ENCODE measurements around the gene EHBP1L1. TPM values are rescaled to one million over a fixed set of nuclear protein-coding genes. Genes with fewer than 3 reads are reported as not detected.

The EHBP1L1 gene
- total and polyA plus RNA-seq, 9 donors: 21.7 to 63.0 (median 40.3) TPM

- WGBS, 3 donors: 64 to 80% (median 76%) methylated on average over 7 of the region's 7 CpGs
- no peak overlapping the region for H3K27ac ChIP-seq
- H3K4me1 ChIP-seq (ENCODE audit: insufficient read depth): peaks cover 8% of the 10 kb centered on the region
- H3K36me3 ChIP-seq: no peaks in the 10 kb centered on the region
- no peaks in the 10 kb centered on the region for H3K27me3 ChIP-seq
- no peak overlapping the region for H3K4me3 ChIP-seq
- DNase-seq: no peak
- intact Hi-C loops (cut with DNase I): no loop called here
- TF ChIP-seq POLR2A (IDR thresholded peaks at IDR 0.05) (no peak), EP300 (IDR thresholded peaks at IDR 0.05) (no peak), CTCF (IDR thresholded peaks at IDR 0.05) (no peak)
- H3K9me3 ChIP-seq: no peaks in the 10 kb centered on the region
Measured at GRCh38 chr11:65565624-65566453, 10.0 kb upstream of the EHBP1L1 start.

- Histone ChIP-seq H3K27ac (peak overlapping the region; percentile 76 to 87), H3K27me3 (no peaks in the 10 kb centered on the region), H3K4me1 (ENCODE audit: insufficient read depth) (peaks cover 8% of the 10 kb centered on the region), H3K9me3 (no peaks in the 10 kb centered on the region), H3K4me3 (peak overlapping the region; percentile 83), H3K36me3 (no peaks in the 10 kb centered on the region)
- no peak for DNase-seq
- 5 to 7% (median 6%) methylated on average over 28 of the region's 28 CpGs for WGBS, 3 donors
- intact Hi-C loops (cut with DNase I): no loop called here
- no peak for TF ChIP-seq CTCF (IDR thresholded peaks at IDR 0.05)
- TF ChIP-seq EP300 (IDR thresholded peaks at IDR 0.05): no peak
- TF ChIP-seq POLR2A (IDR thresholded peaks at IDR 0.05): no peak
Measured at GRCh38 chr11:65569164-65569972, 6.5 kb upstream of the EHBP1L1 start.

GRCh38 chr11:65569973-65570918 is 5.6 kb upstream of the EHBP1L1 start, which contains the start of gene ZNRD2:
Gene ZNRD2, plus strand, starts transcription at chr11:65570477. Its CDS starts 15 bp downstream, at chr11:65570492.
- DNase-seq: peak; percentile 96 to 98 (median 98)
- H3K36me3 ChIP-seq: no peaks in the 10 kb centered on the region
- peak within 1 kb of the TSS; percentile 87 to 91 for H3K27ac ChIP-seq
- H3K4me1 ChIP-seq (ENCODE audit: insufficient read depth): peaks cover 8% of the 10 kb centered on the region
- no peaks in the 10 kb centered on the region for H3K9me3 ChIP-seq
- TF ChIP-seq EP300 (IDR thresholded peaks at IDR 0.05) (peak; percentile 97), POLR2A (IDR thresholded peaks at IDR 0.05) (peak; percentile 86), CTCF (IDR thresholded peaks at IDR 0.05) (peak; percentile 16 to 80 (median 76))
- H3K4me3 ChIP-seq: peak within 1 kb of the TSS; percentile 83
- intact Hi-C loops (cut with DNase I): loop anchor here in 3 of 4 donors (5.0 kb wide), 3 partner anchors 38 to 82 kb away; partner anchors contain the start of gene MAP3K11 (in 1 of the 3)
- WGBS, 3 donors: 0 to 1% (median 0%) methylated on average over 56 to 89 of the region's 89 CpGs
- H3K27me3 ChIP-seq: no peaks in the 10 kb centered on the region

Measured in ovary (tissue), 9 donors.